NCI-H2081 (cell line): ENCODE results near the gene LY86.
A peak's percentile ranks its signal among the peaks of the same experiment; 100 is the strongest.

Source experiments
- DNase-seq, 2 experiments: peaks; one replicate each; lab custom pipeline; 2025; lab: John Stamatoyannopoulos, UW

The LY86 gene

GRCh38 chr6:6682225-6682624, 93.7 kb downstream of the LY86 start:
- no peak for DNase-seq

- no peak for DNase-seq
Measured at GRCh38 chr6:6683969-6684833, 95.7 kb downstream of the LY86 start.

GRCh38 chr6:6685249-6686040, 96.9 kb downstream of the LY86 start:
- DNase-seq = no peak

- DNase-seq = no peak
Measured at GRCh38 chr6:6686176-6686575, 97.7 kb downstream of the LY86 start.

GRCh38 chr6:6686748-6687601, 98.5 kb downstream of the LY86 start:
- peak; percentile 98 for DNase-seq

GRCh38 chr6:6688283-6688682, 99.8 kb downstream of the LY86 start:
- DNase-seq = peak; percentile 59 to 77

GRCh38 chr6:6688951-6689350, 100.4 kb downstream of the LY86 start:
- DNase-seq = no peak

- no peak for DNase-seq
Measured at GRCh38 chr6:6689400-6690143, 101.1 kb downstream of the LY86 start.

GRCh38 chr6:6690144-6690483, 101.6 kb downstream of the LY86 start:
- no peak for DNase-seq

GRCh38 chr6:6694368-6694780, 105.9 kb downstream of the LY86 start:
- DNase-seq = no peak

- DNase-seq = no peak
Measured at GRCh38 chr6:6694825-6695624, 106.5 kb downstream of the LY86 start.

GRCh38 chr6:6695625-6696276, 107.2 kb downstream of the LY86 start:
- no peak for DNase-seq

GRCh38 chr6:6696867-6697531, 108.5 kb downstream of the LY86 start:
- DNase-seq = peak; percentile 65 to 69

GRCh38 chr6:6697620-6698019, 109.1 kb downstream of the LY86 start:
- no peak for DNase-seq

GRCh38 chr6:6699741-6700367, 111.3 kb downstream of the LY86 start:
- peak; percentile 75 to 86 for DNase-seq

- no peak for DNase-seq
Measured at GRCh38 chr6:6700407-6701270, 112.1 kb downstream of the LY86 start.

- no peak for DNase-seq
Measured at GRCh38 chr6:6701864-6702263, 113.3 kb downstream of the LY86 start.

GRCh38 chr6:6703699-6704098, 115.2 kb downstream of the LY86 start:
- no peak for DNase-seq
